Activated CD8-positive, alpha-beta memory T cell treated with anti-CD3 and anti-CD28 coated beads for 48 hours (primary cell): ENCODE results near the gene PRR14.
"Not testable (repeated sequence)": the region's sequence is repeated elsewhere in the genome, so short reads cannot be mapped to it uniquely, and the experiment has no call there.

Experiments used
- DNase-seq, 3 experiments: peaks; one replicate each; pipeline ENCODE4 v3.0.0-alpha.2; 2020; ENCODE audit warnings: low read depth in 2 of 3, low spot score in 2 of 3

The PRR14 gene

DNA sequence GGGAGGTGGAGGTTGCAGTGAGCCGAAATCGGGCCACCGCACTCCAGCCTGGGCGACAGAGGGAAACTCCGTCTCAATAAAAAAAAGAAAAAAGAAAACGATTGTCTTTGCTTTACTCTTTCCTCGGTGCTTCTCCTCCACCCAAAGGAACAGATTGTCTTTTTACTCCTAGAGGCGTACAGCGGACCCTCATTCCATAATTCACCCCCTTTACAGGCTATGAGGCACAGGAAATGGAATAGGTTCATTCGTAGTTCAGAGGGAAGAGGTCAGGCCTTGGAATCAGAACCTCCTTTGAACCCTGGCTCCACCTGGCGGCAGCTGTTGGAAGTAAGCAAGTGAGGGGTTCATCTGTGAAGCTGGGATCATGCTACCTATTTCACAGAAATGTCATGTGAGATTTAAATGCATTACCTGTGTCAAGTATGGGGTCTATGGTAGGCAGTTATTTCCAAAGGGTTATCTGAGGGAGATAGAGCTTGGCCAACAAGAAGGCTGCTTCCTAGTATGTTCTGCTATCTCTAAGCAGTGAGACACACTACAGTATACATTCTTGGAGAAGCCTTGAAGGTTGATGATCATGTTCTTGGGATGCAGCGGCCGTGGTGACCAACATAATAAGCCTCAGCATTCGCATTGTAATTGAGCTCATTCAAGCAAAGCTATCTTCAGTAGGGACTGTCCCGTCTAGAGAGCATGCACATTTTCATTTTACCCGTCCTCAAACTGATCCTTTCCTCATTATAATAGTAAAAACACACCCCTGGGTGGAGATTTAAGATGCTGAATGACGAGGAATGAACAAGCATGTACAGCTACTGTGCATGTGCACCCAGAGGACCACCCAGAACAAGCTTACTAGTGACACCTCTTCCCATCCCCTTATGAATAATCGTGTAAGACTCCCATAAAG, 21.9 kb upstream of the PRR14 start:
- DNase-seq = peak; percentile 66 to 95 (median 88)

DNA sequence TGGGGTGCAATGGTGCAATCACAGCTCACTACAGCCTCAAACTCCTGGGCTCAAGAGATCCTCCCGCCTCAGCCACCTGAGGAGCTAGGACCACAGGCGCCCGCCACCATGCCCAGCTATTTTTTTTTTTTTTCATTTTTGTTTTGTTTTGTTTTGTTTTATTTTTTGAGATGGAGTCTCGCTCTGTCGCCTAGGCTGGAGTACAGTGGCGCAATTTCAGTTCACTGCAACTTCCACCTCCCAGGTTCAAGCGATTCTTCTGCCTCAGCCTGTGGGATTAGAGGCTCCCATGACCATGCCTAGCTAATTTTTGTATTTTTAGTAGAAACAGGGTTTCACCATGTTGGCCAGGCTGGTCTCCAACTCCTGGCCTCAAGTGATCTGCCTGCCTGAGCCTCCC, 18.3 kb upstream of the PRR14 start:
- not testable (repeated sequence) for DNase-seq

DNA sequence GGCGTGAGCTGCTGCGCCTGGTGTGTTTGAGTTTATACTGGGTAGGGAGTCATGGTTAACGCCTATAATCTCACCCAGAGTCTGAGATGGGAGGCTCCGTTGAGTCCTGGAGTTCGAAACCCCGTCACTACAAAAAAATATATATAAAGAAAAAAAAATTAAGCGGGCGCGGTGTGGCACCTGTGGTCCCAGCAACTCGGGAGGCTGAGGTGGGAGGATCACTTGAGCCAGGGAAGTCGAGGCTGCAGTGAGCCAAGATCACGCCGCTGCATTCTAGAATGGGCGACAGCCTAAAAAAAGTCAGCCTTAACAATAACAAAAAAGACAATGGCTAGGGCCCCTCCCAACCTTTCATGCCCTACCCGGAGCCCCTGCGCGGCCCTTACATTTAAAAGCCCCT, 17.2 kb upstream of the PRR14 start:
- no peak for DNase-seq

DNA sequence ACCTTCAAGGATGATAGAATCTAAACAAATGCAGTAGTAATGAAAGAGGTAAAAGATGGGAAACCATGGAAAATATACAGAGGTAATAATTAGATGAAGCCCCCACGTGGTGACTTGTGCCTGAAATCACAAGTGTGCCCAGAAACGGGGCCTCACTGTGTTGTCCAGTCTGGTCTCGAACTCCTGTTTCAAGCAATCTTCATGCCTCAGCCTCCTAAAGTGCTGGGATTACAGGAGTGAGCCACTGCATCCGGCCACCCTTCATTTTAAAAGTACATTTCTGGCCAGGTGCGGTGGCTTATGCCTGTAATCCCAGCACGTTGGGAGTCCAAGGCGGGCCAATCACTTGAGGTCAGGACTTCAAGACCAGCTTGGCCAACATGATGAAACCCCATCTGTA, 14.2 kb upstream of the PRR14 start:
- DNase-seq = no peak

DNA sequence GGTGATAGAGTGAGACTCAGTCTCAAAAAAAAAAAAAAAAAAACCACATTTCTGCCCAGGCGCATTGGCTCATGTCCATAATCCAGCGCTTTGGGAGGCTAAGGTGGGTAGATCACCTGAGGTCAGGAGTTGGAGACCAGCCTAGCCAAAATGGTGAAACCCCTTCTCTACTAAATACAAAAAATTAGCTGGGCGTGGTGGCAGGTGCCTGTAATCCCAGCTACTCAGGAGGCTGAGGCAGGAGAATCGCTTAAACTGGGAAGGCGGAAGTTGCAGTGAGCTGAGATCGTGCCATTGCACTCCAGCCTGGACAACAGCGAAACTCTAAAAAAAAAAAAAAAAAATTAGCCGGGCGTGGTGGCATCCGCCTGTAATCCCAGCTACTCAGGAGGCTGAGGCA, 13.6 kb upstream of the PRR14 start:
- not testable (repeated sequence) for DNase-seq

DNA sequence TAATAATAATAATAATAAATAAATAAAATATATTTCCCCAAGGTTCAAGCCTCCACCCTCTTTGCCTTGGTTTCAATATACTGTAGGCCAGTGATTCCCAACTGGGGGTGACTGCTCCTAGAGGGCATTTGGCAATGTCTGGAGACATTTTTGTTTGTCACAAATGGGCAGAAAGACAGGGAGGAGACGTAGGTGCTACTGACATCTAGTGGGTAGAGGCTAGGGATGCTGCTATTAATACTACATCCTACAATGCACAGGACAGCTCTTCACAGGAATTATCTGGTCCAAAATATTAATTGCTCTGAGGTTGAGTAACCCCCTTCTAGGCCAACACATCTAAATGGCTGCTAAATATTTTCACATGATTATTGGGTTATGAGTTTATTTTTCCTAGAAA, 12.8 kb upstream of the PRR14 start:
- DNase-seq = no peak

DNA sequence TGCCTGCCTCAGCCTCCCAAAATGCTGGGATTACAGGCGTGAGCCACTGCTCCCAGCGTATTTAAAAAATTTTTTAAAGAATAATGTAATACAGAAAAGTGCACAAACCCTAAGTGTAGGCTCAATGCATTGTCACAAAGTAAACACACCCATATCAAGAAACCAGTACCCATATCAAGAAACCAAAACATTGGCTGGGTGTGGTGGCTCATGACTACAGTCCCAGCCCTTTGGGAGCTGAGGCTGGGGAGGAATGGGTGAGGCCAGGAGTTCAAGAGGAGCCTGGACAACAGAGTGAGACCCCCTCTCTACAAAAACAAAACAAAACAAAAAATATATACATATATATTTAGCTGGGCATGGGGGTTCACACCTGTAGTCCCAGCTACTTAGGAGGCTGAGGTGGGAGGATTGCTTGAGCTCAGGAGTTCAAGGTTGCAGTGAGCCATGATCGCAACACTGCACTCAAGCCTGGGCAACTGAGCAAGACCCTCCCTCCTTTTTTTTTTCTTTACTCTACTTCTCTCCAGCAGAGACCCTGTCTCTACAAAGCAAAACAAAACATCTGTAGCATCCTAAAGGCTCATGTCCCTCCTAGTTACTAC, 9.3 kb upstream of the PRR14 start:
- DNase-seq = no peak

DNA sequence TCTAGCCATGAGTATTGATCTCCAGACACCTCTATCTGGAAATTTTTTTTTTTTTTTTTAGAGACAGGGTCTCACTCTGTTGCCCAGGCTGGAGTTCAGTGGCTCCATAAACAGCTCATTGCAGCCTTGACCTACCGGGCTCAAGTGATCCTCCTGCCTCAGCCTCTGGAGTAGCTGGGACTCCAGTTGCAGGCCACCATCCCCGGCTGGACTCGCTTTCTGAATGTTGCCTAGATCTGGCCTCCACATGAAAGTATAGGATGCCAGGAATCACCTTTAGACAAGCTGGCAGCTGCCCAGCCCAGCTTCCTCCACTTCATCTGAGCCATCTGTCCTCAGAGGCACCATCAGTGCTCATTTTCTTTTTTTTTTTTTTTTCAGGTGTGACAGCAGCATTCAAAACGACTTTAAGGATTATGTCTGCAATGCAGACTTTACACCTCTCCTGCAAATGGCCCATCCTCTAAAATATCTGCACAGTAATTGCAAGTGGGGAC, 6.4 kb upstream of the PRR14 start:
- DNase-seq = no peak

DNA sequence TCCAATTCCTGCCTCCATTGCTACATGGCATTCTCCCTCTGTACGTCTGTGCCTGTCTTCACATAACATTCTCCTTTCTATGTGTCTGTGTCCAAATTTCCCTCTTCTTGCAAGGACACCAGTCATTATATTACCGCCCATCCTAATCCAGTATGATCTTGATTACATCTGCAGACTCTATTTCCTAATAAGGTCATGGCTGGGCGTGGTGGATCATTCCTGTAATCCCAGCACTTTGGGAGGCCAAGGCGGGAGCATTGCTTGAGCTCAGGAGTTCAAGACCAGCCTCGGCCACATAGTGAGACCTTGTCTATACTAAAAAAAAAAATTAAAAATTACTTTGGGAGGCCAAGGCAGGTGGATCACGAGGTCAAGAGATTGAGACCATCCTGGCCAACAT, 5.0 kb upstream of the PRR14 start:
- no peak for DNase-seq

DNA sequence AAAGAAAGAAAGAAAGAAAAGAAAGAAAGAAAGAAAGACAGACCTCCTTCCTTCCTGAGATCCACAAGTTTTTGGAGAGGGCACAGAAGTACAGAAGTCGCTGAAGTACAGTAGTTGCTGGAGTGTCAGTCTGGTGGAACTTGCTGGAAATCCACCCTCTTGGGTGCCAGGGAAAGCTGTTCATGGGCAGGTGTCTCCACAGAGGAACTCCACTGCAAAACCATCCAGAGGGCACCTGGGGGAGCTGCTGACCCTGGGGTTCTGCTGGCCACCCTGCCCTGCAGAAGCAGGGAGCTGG, 3.5 kb upstream of the PRR14 start:
- no peak for DNase-seq

DNA sequence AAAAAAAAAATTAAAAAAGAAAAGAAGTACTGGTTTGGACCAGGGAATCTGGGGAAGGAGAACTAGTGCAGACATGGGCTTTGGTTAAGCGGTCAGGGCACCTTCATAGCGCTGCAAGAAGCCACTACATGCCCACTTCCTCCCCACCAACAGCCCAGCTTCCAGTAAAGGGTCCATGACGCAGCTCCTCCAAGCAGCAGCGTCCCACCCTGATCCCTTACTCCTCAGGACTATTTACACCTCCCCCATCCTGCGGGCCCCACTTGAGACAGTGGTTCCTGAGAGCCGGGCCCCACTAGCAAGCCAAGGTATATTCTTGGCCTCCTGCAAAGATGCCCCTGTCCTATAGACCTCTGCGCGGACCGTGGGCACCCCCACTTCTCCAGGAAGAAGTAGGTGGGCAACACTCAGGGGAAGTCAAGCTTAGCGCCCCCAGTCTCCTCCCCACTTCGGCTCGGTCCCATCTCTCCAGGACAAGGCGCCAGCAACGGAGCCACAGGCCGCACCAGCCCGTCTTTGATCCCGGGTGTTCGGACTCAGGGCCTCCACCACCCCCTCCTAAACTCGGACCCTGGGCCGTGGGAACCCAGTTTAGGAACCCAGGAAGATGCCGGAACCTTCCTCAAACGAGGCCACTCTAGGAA, 913 bp upstream of the PRR14 start:
- no peak for DNase-seq

DNA sequence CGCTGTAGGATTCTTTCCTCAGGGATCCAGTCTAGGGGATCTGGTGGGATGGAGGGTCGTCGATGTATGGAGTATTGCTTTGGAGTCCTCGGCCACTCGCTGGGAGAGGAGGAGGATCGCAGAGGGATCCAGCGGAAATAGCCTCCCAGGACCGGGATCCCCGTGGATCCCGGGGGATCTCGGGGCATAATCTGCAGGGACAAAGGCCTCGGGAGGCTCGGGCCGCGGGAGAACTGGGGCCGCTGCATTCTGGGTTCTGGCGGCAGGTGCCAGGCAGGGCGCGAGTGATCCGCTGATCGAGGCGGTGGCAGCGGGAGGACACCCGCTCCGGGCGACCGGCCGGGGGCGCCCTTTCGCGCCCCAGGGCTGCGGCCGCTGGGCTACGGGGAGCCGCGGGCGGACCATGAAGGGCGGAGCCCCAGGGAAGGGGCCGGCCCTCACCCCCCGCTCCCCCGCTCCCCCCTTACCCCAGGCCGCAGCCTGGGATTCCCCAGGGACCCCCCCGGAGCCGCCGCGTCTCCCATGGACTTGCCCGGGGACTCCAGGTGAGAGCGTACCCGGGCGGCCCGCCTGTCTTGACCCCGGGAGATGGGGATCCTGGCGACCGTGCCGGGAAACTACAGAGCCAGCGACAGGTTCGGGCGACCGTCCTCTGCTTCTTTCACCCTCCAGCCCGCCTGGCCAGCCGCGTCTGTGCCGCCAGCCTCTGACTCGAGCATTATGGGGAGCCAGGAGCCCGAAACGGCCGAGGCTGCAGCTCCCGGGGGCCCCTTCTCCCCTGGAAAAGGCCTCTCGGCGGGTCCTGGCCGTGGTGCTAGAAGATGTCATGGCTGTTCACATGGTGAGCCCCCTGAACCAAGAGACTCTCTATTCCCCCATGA, 604 bp downstream of the PRR14 start:
- peak; percentile 55 to 79 (median 61) for DNase-seq

DNA sequence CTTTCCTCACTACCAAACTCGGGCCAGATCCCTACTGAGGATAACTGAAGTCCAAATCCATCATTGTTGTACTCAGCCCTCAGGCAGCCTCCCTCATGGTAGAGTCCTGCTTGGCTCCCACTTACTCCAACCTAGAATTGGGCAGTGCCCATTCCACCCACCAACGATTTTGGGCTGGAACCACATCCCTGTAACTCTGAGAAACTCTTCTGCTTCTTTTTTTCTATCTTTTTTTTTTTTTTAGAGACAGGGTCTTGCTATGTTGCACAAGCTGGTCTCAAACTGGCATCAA, 1.2 kb downstream of the PRR14 start:
- DNase-seq = no peak

DNA sequence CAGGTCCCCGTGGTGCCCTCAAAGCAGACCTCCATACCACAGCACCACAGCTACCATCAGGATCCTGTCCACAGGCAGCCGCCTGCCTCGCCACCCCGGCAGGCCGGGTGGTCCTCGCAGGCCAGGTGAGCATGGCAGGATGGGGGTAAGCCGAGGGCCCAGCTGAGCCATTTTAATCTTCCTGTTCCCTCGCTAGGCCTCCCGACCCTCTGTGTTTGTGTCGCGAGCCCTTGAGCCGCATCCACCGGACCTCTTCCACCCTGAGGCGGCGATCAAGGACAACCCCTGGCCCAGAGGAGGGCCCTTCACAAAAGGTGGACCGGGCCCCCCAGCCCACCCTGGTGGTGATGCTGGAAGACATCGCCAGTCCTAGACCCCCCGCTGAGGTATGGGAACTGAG, 2.0 kb downstream of the PRR14 start:
- no peak for DNase-seq

DNA sequence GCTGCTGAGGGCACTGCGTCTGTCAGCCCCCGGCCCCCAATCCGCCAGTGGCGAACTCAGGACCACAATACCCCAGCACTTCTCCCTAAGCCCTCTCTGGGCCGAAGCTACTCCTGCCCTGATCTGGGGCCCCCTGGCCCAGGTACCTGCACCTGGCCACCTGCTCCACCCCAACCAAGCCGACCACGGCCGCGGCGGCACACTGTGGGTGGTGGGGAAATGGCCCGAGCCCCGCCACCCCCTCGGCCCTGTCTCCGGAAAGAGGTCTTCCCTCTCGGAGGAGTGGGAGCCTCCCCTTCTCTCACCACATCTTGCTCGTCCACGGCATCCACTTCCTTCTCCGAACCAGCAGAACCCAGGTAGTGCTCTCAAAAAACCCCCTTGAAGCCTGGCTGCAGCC, 4.1 kb downstream of the PRR14 start:
- no peak for DNase-seq

DNA sequence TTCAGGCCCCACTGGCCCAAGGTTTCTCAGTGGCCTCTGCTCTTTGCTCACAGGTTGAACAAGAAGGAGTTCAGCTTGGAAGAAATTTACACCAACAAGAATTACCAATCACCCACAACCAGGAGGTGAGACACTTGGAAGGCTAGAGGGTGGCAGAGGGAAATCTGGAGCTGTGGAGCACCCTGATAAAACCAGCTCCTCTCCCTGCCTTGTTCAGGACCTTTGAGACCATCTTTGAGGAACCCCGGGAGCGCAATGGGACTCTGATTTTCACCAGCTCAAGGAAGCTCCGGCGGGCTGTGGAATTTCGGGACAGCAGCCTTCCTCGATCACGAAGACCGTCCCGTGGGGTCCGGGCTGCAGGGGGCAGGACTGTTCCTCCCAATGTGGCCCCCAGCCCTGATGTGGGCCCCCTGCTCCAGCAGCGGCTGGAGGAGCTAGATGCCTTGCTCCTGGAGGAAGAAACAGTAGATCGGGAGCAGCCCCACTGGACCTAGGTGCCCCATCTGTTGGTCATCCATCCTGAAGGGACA, 5.1 kb downstream of the PRR14 start:
- DNase-seq = no peak

DNA sequence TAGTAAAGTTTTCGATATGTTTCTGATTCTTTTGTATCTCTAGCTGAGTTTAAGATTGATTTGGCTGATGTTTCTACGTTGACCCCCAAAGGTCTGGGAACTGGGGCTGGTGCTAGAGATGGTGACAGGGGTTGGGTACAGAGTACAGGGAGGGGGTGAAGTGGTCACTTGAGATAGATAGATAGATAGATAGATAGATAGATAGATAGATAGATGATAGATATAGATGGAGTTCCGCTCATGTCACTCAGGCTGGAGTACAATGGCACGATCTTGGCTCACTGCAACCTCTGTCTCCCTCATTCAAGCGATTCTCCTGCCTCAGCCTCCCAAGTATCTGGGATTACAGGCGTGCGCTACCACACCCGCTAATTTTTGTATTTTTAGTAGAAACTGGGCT, 5.6 kb downstream of the PRR14 start:
- DNase-seq = no peak

DNA sequence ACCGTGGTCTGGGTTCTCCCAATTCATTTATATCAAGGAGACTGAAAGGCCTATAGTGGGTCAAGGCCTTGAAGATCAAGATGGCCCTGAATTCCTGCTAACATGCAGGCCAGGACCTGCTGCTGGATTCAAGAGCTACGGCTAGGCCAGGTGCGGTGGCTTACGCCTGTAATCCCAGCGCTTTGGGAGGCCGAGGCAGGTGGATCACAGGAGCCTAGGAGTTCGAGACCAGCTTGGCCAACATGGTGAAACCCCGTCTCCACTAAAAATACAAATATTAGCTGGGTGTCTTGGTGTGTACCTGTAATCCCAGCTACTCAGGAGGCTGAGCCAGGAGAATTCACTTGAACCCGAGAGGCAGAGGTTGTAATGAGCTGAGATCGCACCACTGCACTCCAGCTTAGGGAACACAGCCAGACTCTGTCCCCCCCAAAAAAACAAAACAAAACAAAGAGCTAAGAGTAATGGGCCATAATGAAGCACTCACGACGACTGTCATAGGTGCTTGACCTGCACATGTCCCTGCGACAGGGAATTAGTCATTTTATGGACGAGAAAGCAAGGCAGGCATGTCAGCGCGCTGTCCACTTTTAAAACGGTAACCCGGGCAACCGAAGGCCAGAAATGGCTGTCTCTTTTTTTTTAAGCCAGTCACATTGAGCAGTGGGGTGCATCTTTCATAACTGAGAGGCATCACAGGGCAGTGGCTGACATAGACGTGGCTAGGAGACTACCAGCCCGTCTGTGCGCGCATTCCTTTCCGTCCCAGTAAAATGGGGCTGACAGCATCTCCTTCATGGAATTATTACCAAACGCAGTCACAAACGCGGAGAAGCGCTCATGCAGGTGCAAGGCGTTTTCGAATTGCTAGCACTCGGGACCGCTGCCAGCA, 6.5 kb downstream of the PRR14 start:
- DNase-seq = peak in 1 of 3 experiments; percentile 16

DNA sequence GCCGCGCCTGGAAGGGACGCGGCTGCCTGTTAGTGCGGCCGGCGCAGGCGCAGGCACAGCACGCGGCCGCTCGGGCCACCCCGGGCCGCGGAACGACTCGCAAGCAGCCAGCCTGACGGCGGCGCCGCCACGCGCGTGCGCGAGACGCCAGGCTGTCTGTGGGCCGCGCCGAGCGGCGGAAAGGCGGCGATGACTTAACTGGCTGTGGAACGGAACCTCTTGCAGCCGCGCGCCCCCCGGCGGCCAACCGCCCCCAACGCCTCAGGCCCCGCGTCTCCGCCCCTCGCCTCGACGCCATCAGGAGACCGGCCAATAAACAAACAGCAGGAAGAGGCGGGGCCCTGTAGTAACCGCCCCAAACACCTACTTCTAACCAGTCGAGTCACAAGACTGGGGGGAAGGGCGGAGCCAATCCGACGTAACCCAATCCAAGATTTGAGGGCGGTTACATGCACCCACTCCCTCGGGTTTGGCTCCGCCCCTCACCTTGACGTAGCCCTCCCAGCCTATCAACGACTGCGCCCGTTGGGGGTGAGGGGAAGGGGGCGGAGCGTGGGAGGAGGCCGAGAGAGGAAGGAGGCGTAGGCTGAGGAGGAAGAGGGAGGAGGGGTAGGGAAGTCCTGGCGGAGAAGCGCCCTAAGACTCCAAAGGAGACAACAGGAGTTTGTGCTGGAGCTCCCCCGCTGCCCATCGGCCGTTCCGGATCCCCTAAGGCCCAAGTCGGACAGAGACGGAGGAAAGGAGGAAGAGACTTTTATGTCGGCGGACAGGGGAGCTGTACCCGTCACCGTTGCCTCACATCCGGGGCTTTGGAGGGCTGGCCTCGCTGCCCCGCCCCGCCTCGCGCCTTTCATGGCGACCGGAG, 7.3 kb downstream of the PRR14 start, which contains the start of gene FBRS:
TSS of gene FBRS (plus strand) at position 566 of the 865 bp plus-strand sequence. CDS start 1,088 bp downstream, outside the sequence.
- DNase-seq = peak; percentile 98 to 100 (median 99)
